ENCODE results near the gene HOXB8. TPM values are rescaled to one million over a fixed set of nuclear protein-coding genes. Genes with fewer than 3 reads are reported as not detected.

Gene HOXB8
- total RNA-seq, 3 donors from 2014 or later (not counting 1 experiment from before 2014, with no cell fraction given), result not detected

- peak overlapping the region; percentile 63 for H3K4me3 ChIP-seq (ENCODE audit: low read length)
- WGBS (ENCODE audit: insufficient coverage), result 8% methylated on average over 75 of the region's 80 CpGs
- no peaks in the 10 kb centered on the region for H3K9me3 ChIP-seq (ENCODE audit: control insufficient read depth, insufficient read depth, low read length)
- TF ChIP-seq CTCF (IDR thresholded peaks at IDR 0.05), result no peak
- peak overlapping the region; percentile 87 for H3K4me3 Mint-ChIP-seq
- H3K27me3 ChIP-seq (ENCODE audit: control insufficient read depth, insufficient read depth, low read length), result peaks cover 41% of the 10 kb centered on the region
- H3K36me3 Mint-ChIP-seq, result peaks cover under 1% of the 10 kb centered on the region
- no peak overlapping the region for H3K27ac ChIP-seq (ENCODE audit: low read length)
- no peaks in the 10 kb centered on the region for H3K9me3 Mint-ChIP-seq
- peak overlapping the region in 1 of 2 donors; percentile 73 for H3K27ac Mint-ChIP-seq
- peak; percentile 70 to 76 (median 70) for ATAC-seq
- peaks cover 22% of the 10 kb centered on the region for H3K4me1 ChIP-seq (ENCODE audit: control insufficient read depth, insufficient read depth, low read length)
- peak in 1 of 2 donors; percentile 60 for DNase-seq
- H3K27me3 Mint-ChIP-seq (ENCODE audit: low read depth in 2 of 2), result peaks cover 45 to 64% of the 10 kb centered on the region in 2 donors
- no peaks in the 10 kb centered on the region for H3K36me3 ChIP-seq (ENCODE audit: control insufficient read depth, insufficient read depth, low read length)
- intact Hi-C loops (cut with micrococcal nuclease), result no loop called here
- H3K4me1 Mint-ChIP-seq, result peaks cover 12 to 33% of the 10 kb centered on the region in 2 donors
Observed at GRCh38 chr17:48646183-48647102, 31.4 kb upstream of the HOXB8 start.

GRCh38 chr17:48645639-48646182 is 30.6 kb upstream of the HOXB8 start:
- Mint-ChIP-seq H3K4me3 (peak overlapping the region; percentile 87), H3K27ac (peak overlapping the region in 1 of 2 donors; percentile 73), H3K4me1 (peaks cover 16 to 36% of the 10 kb centered on the region in 2 donors), H3K9me3 (no peaks in the 10 kb centered on the region), H3K36me3 (peaks cover 6% of the 10 kb centered on the region), H3K27me3 (ENCODE audit: low read depth in 2 of 2) (peaks cover 52 to 69% of the 10 kb centered on the region in 2 donors)
- TF ChIP-seq CTCF (IDR thresholded peaks at IDR 0.05), result no peak
- H3K27me3 ChIP-seq (ENCODE audit: control insufficient read depth, insufficient read depth, low read length), result peaks cover 44% of the 10 kb centered on the region
- no peaks in the 10 kb centered on the region for H3K9me3 ChIP-seq (ENCODE audit: control insufficient read depth, insufficient read depth, low read length)
- DNase-seq, result no peak
- H3K4me3 ChIP-seq (ENCODE audit: low read length), result no peak overlapping the region
- WGBS (ENCODE audit: insufficient coverage), result 79% methylated on average over 13 of the region's 14 CpGs
- no peak for ATAC-seq
- no peak overlapping the region for H3K27ac ChIP-seq (ENCODE audit: low read length)
- intact Hi-C loops (cut with micrococcal nuclease), result no loop called here
- H3K36me3 ChIP-seq (ENCODE audit: control insufficient read depth, insufficient read depth, low read length), result no peaks in the 10 kb centered on the region
- peaks cover 22% of the 10 kb centered on the region for H3K4me1 ChIP-seq (ENCODE audit: control insufficient read depth, insufficient read depth, low read length)

- DNase-seq, result no peak
- H3K4me1 ChIP-seq (ENCODE audit: control insufficient read depth, insufficient read depth, low read length), result peaks cover 22% of the 10 kb centered on the region
- H3K4me1 Mint-ChIP-seq, result peaks cover 16 to 36% of the 10 kb centered on the region in 2 donors
- intact Hi-C loops (cut with micrococcal nuclease), result no loop called here
- H3K9me3 ChIP-seq (ENCODE audit: control insufficient read depth, insufficient read depth, low read length), result no peaks in the 10 kb centered on the region
- ATAC-seq, result no peak
- TF ChIP-seq CTCF (IDR thresholded peaks at IDR 0.05), result no peak
- H3K27me3 ChIP-seq (ENCODE audit: control insufficient read depth, insufficient read depth, low read length), result peaks cover 47% of the 10 kb centered on the region
- peaks cover 58 to 71% of the 10 kb centered on the region in 2 donors for H3K27me3 Mint-ChIP-seq (ENCODE audit: low read depth in 2 of 2)
- H3K27ac ChIP-seq (ENCODE audit: low read length), result no peak overlapping the region
- no peak overlapping the region for H3K27ac Mint-ChIP-seq
- H3K4me3 Mint-ChIP-seq, result peak overlapping the region; percentile 87
- no peaks in the 10 kb centered on the region for H3K36me3 ChIP-seq (ENCODE audit: control insufficient read depth, insufficient read depth, low read length)
- no peaks in the 10 kb centered on the region for H3K9me3 Mint-ChIP-seq
- 88% methylated on average over 6 of the region's 6 CpGs for WGBS (ENCODE audit: insufficient coverage)
- peaks cover 6% of the 10 kb centered on the region for H3K36me3 Mint-ChIP-seq
- H3K4me3 ChIP-seq (ENCODE audit: low read length), result no peak overlapping the region
Observed at GRCh38 chr17:48644910-48645557, 29.9 kb upstream of the HOXB8 start.
